DOHH2 (cell line): ENCODE results near the gene INTS3.

Experiments used
- CTCF ChIP-seq: fragments of 200-600 bp; sonication (generic); IDR thresholded peaks from one replicate; pipeline ENCODE4 v1.5.1; 2014; ENCODE audit warnings: antibody characterized with exemption, mild to moderate bottlenecking, low read depth, low read length; ENCODE audit not compliant: poor library complexity, severe bottlenecking
- EZH2phosphoT487 ChIP-seq: fragments of 200-600 bp; sonication (generic); IDR thresholded peaks from 2 replicates; pipeline ENCODE4 v1.6.1; 2017; ENCODE audit warnings: borderline replicate concordance, mild to moderate bottlenecking, antibody characterized with exemption, low read length, moderate library complexity, mixed read lengths

GRCh38 chr1:153682730-153683129, 45.1 kb upstream of the INTS3 start:
- TF ChIP-seq EZH2phosphoT487, result no peak
- TF ChIP-seq CTCF, result no peak
